H7 (cell line): ENCODE measurements around the gene GORASP1. TPM values are rescaled to one million over a fixed set of nuclear protein-coding genes. Genes with fewer than 3 reads are reported as not detected.

Source experiments
- DNase-seq: peaks from one replicate; pipeline ENCODE4 v3.0.0; 2012
- H3K27me3 ChIP-seq: 2 replicates; pipeline ENCODE4 v1.6.0; 2011; ENCODE audit warnings: mild to moderate bottlenecking, low read length; ENCODE audit not compliant: control insufficient read depth, insufficient read depth
- H3K36me3 ChIP-seq: replicated peaks from 2 replicates; pipeline ENCODE4 v1.5.1; 2011; ENCODE audit warnings: low read length; ENCODE audit not compliant: control insufficient read depth, insufficient read depth
- H3K4me3 ChIP-seq: 2 replicates; pipeline ENCODE4 v1.5.1; 2011; ENCODE audit warnings: low read depth, mild to moderate bottlenecking, control low read depth, low read length, moderate library complexity; ENCODE audit not compliant: insufficient read depth
- total RNA-seq: library from RNA; depleted of rRNA; stranded (reverse); fragments of >200 nt; shearing (Covaris generic); gene quantifications from 2 replicates; pipeline ENCODE4 v1.2.3, GENCODE V29; 2014

Gene GORASP1
- total RNA-seq, 1 experiment from 2014 or later, result 45.6 TPM

DNA sequence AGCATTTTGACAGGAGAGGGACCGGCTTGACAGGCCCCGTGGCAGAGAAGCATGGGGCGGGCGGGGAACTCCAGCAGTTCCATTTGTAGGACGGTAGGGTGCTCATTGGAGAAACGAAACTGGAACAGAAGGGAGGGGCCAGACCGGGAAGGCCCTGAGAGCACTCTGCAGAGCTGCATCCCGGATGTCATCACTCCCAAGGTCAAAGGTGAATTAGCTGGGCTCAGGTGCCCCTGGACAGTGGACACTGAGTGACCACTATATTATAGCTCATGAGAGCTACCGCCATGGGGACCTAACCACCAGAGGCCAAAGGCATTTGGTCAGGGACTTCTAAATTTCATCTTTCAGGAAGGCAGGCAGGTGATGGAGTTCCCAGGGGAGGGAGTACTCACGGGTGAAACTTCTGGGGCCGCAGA, 38.7 kb upstream of the GORASP1 start:
- DNase-seq, result peak; percentile 54
- peaks cover 18% of the 10 kb centered on the region for H3K36me3 ChIP-seq
- no peak overlapping the region for H3K4me3 ChIP-seq
- H3K27me3 ChIP-seq, result no peaks in the 10 kb centered on the region

DNA sequence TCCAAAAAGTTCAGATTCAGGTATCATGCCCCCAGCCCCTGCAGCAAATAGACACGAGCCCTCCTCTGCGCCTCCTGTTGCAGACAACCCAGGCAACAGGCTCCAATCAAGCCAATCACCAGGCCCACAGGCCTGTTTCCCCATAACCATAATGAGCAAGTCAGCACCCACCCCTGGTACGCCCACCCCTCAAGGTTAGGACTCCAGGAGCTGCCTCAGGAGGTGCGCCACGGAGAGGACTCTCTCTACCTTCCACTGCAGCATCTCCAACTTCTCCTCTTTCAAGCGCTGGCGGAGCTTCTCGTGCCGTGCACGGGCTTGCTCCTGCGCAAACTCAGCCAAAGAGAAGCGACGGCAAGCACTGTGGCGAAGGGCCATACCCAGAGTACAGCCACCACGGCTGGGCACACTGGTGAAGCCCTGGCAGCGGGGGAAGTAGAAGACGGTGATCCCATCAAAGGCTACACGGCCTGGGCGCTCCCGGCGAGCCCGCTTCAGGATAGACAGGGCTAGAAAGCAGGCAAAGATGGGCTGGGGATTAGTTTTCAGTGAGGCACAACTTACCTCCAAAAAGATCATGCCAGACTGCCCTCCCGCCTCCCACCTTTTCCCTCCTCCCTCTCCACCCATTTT, 37.4 kb upstream of the GORASP1 start:
- Histone ChIP-seq H3K27me3 (no peaks in the 10 kb centered on the region), H3K4me3 (no peak overlapping the region), H3K36me3 (peaks cover 21% of the 10 kb centered on the region)
- no peak for DNase-seq

DNA sequence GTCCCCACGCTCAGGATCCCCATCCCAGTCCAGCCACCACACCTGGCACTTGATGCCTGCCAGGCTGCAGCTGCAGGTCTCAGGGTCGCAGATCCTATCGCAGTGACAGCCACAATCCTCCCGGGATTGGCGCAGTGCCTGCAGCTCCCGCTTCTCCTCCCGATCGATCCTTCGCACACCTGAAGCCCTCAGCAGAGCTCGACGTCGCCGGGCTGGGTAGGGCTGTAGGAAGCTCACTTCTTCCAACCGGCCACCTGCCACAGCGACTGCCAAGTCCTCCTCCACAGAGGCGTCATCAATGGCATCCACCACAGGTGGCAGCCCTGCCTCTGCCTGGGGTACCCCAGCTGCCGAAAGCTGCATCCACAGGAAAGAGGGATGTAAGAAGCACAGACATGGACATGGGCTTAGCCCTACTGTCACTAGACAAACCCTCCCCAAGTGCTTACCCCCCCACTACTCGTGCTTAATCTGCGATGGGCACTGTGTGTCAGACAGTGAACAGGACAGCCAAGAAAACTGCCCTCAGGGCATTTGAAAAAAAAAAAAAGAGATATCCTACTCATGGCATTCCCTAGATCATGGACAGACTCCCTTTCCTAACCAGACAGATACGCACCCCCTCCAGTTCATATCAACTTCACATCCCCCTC, 36.8 kb upstream of the GORASP1 start:
- Histone ChIP-seq H3K4me3 (no peak overlapping the region), H3K27me3 (no peaks in the 10 kb centered on the region), H3K36me3 (peaks cover 21% of the 10 kb centered on the region)
- peak; percentile 34 for DNase-seq

GRCh38 chr3:39143051-39143885, 35.8 kb upstream of the GORASP1 start:
- peaks cover 21% of the 10 kb centered on the region for H3K36me3 ChIP-seq
- H3K4me3 ChIP-seq, result no peak overlapping the region
- H3K27me3 ChIP-seq, result no peaks in the 10 kb centered on the region
- DNase-seq, result no peak

GRCh38 chr3:39142067-39142466, 34.6 kb upstream of the GORASP1 start:
- Histone ChIP-seq H3K27me3 (no peaks in the 10 kb centered on the region), H3K36me3 (peaks cover 21% of the 10 kb centered on the region), H3K4me3 (no peak overlapping the region)
- DNase-seq, result no peak

- H3K27me3 ChIP-seq, result no peaks in the 10 kb centered on the region
- H3K36me3 ChIP-seq, result peaks cover 19% of the 10 kb centered on the region
- DNase-seq, result peak; percentile 27
- no peak overlapping the region for H3K4me3 ChIP-seq
Observed at GRCh38 chr3:39141171-39141995, 34.0 kb upstream of the GORASP1 start.

DNA sequence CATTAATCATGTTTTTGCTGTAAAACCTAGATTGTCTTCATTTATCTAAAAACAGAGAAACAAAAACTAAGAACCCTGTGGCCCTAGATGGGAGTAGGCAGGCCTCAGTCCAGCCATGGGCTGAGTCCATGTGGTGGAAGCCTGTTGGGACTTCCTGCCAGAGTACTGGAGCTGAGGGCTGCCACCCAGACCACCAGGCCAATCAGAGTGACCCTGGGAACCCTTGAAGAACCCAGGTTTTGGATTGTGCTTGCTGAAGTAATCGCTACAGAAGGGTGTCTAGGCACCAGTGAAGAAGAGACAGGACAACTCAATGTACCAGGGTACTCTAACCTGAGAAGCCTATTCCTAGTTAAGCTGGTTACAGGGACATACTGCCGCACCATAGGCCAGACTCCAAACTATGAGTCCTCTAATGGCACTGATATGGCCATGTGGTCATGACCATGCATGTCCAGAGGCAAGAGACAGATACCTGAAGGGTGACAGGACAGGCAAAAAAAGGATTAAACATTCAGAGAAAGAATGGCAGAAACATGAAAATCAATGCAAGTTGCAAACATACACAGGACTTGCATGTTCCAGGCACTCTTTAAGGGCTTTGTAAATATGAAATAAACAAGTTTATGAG, 33.0 kb upstream of the GORASP1 start:
- no peak overlapping the region for H3K4me3 ChIP-seq
- peaks cover 17% of the 10 kb centered on the region for H3K36me3 ChIP-seq
- DNase-seq, result peak; percentile 36
- H3K27me3 ChIP-seq, result no peaks in the 10 kb centered on the region

GRCh38 chr3:39139442-39139841, 32.0 kb upstream of the GORASP1 start:
- peaks cover 13% of the 10 kb centered on the region for H3K36me3 ChIP-seq
- no peak overlapping the region for H3K4me3 ChIP-seq
- H3K27me3 ChIP-seq, result no peaks in the 10 kb centered on the region
- DNase-seq, result no peak

DNA sequence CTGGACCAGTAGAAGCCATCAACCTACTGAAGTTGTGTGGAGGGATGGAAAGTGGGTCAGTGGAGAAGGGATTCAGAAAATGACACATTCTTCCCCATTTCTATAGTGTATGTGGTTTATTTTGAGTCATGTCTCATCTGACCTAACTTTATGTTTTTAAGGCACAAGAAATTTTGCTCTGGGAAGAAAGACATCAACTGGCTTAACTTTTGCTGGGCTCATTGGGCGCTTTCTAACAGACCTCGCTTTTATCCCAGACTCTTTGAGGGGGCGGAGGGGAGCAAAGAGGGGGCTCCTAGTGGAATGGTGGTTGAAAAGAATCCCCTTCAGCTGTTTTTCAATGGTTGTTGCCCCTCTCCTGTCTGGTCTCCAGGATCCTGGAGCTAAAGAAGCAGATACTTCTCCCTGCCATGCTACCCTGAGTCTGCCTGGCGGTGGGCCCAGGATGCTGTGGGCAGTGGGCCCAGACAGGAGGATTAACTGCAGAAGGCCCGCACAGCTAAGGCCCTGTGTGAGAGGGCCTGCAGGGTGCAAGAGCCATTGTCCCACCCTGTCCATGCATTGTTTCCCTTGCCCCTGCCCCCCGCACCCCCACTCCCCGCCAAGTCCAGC, 31.5 kb upstream of the GORASP1 start:
- no peaks in the 10 kb centered on the region for H3K27me3 ChIP-seq
- H3K36me3 ChIP-seq, result peaks cover 11% of the 10 kb centered on the region
- DNase-seq, result peak; percentile 31
- H3K4me3 ChIP-seq, result no peak overlapping the region

DNA sequence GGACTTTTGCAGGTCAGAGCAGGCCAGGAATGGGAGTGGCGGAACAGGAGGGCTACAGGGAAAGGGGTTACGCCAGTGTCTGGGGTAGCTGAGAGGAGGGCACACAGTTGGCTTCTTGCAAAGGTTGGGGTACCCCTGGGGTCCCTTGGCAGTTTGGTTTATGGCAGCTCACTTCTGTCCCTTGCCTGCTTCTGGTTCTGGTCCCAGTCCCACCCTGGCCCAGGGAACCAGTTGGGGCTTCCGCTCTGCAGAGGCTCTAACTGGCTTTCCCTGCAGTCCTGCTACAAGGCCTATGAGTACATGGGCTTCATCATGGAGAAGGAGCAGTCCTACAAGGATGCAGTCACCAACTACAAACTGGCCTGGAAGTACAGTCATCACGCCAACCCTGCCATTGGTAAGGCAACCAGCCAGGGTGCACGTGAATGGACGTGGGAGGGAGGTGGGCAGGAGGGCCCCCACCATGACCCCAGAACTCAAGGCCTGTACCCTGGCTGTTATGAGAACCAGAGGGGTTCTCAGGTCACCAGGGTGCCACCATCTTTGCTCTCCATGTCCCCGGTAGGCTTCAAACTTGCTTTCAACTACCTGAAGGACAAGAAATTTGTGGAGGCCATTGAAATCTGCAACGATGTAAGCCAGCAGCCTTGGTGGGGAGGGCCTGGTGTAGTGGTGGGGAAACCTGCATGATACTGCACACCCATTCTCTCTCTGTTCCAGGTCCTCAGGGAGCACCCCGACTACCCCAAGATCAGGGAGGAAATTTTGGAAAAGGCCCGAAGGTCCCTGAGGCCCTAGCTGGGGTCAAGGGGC, 30.8 kb upstream of the GORASP1 start:
- Histone ChIP-seq H3K27me3 (no peaks in the 10 kb centered on the region), H3K36me3 (peaks cover 5% of the 10 kb centered on the region), H3K4me3 (no peak overlapping the region)
- no peak for DNase-seq

- peaks cover 3% of the 10 kb centered on the region; the same call in 1 of the 2 replicates for H3K36me3 ChIP-seq
- no peaks in the 10 kb centered on the region for H3K27me3 ChIP-seq
- no peak overlapping the region for H3K4me3 ChIP-seq
- DNase-seq, result no peak
Observed at GRCh38 chr3:39137435-39137936, 30.1 kb upstream of the GORASP1 start.

DNA sequence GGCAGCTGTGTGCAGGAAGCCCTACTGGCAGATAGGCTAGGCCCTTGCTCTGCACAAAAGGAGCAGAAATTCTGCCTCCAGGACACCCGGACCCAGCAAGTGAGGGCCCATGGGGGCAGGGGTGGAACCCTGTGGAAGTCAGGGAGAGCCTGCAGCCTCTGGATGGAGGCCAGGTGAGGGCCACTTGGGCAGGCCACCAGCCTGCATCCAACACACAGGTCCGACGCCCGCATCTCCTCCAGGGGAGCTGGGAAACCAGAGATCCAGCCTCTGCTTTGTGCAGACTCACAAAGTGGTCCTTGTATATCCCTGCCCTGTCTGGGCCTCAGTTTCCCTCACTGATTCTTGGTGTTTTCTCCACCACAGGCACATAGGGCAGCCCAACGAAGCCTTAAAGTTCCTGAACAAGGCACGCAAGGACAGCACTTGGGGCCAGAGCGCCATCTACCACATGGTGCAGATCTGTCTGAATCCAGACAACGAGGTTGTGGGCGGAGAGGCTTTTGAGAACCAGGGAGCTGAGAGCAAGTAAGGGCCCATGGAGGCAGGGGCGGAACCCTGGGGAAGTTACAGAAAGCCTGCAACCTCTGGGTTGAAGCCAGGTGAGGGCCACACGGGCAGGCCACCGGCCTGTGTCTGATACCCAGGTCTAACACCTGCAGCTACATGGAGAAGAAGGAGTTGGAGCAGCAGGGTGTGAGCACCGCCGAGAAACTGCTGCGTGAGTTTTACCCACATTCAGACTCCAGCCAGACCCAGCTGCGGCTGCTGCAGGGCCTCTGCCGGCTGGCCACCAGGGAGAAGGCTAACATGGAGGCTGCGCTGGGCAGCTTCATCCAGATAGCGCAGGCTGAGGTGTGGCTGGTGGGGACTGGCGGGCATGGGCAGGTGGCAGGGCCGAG, 29.4 kb upstream of the GORASP1 start:
- peaks cover 3% of the 10 kb centered on the region; the same call in 1 of the 2 replicates for H3K36me3 ChIP-seq
- H3K27me3 ChIP-seq, result no peaks in the 10 kb centered on the region
- DNase-seq, result peak; percentile 47
- H3K4me3 ChIP-seq, result no peak overlapping the region
